ENCODE results near the gene NCF4.

Gene NCF4

GRCh38 chr22:36838119-36839030, 22.4 kb upstream of the NCF4 start:
- DNase-seq: no peak

DNA sequence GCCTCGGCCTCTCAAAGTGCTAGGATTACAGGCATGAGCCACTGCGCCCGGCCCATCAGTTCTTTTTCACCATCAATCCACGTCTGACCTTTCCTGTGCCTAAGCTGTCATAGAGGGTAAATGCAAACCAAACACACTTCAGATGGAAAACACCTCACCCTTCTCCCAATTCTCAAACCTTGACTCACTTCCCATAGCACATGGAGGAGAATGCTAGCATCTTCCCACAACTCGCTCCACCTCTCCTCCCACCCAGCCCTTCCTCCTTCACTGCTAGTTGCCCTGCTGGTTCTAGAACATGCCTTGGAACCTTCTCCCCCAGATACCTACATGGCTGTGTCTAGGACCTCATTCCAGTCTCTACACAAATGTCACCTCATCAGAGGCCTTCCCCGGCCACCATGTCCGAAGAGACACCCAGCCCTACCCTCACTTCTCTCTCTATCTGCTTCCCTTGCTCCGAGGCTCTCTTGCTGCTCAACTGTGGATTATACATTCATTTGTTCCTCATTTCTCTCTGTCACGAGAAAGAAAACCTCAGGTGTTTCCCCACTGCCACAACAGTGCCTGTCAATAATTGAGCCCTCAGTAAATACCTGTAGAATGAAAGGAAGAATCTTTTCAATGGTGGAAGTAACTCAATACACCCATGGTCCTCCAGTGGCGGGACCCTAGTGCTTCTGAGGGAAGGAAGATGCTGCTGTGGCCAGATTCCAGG, 21.3 kb upstream of the NCF4 start:
- DNase-seq: no peak

GRCh38 chr22:36840106-36840505, 20.7 kb upstream of the NCF4 start:
- DNase-seq: no peak

DNA sequence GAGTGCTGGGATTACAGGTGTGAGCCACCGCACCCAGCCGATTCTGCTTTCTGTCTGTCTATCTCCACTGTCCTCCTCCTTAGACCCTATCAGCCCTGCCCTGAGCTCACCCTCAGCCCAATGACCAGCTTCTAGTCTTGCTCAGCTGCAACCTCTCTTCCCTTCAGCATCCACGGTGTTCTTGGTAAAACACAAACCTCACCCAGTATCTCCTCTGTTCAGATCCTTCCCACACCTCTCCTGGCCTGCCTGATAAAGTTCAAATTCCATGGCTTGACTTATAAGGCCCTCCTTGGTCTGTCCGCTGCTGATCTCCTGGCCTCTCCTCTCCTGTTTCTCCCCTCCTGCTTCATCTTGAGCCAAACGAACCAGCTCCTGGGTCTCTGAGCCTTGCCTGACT, 14.5 kb upstream of the NCF4 start:
- no peak for DNase-seq

DNA sequence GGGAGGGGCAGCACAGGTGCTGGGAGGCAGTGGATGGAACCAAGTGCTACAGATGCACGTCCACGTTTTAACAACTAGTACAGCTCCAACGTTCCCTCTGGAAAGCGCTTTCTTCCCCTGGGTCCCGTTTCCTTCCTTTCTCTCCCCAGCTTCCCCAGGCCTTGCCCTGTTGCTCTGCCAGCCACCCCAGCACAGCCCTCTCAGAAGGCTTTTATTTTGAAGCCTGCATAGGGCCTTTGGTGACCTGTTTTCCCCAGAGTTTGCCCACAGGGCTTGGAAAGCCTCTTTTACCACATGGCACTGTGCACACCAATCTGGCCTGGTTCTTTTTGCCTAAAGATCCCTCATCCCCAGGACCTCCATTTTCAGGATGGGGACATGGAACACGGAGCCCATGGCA, 13.9 kb upstream of the NCF4 start:
- no peak for DNase-seq

GRCh38 chr22:36850056-36850455, 10.8 kb upstream of the NCF4 start:
- no peak for DNase-seq

DNA sequence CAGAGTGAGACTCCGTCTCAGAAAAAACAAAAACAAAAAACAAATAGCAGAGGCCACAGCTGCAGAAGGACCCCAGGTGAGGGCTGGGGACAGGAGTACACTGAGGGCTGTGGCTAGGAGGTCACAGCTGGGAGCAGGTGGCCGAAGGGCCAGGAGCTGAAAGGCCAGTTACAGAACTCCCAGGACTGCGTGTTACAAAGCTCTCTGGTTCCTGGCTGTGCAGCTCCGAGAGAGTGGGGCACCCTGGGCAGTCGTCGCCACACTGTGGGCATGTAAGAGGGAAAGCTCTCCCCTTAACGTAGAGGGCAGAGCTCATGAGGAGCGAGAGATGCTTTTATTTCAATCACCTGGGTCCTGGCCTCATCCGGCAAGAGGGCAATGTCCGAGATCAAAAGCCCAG, 10.1 kb upstream of the NCF4 start:
- no peak for DNase-seq

GRCh38 chr22:36852056-36852973, 8.5 kb upstream of the NCF4 start:
- no peak for DNase-seq

- no peak for DNase-seq
Observed at GRCh38 chr22:36853407-36854099, 7.3 kb upstream of the NCF4 start.

- no peak for DNase-seq
Observed at GRCh38 chr22:36855478-36855877, 5.3 kb upstream of the NCF4 start.

DNA sequence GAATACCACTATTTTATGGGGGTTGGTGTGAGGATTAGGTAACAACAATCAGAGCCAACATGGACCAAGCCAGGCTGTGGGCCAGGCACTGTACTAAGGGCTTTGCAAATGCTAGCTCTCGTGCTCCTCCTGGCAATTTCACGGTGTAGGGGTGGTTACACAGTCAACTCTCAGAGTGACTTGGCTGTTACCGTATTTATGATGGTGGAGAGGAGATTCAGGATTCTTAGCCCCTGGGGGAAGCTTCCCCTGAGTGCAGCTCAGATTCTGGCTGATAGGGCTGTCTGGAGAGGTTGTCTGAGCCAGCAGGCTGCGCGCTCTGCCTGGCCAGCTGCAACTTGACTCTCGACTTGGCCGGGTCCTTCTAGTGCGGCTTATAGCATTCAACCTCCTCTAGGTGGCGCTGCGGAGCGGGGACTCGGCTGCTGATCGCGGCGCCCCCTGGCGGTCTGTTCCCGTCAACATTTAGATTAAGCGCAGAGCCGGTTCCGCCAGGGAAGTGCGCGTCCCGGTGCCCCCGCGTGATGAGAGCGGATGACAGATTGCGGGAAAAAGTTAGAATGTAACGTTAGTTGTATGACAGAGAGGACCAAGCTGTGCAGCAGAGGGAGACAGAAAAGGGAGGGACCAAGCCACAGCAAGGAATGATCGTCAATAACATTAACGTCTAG, 4.5 kb upstream of the NCF4 start:
- DNase-seq: peak; percentile 86

GRCh38 chr22:36856792-36857135, 4.0 kb upstream of the NCF4 start:
- DNase-seq: no peak

DNA sequence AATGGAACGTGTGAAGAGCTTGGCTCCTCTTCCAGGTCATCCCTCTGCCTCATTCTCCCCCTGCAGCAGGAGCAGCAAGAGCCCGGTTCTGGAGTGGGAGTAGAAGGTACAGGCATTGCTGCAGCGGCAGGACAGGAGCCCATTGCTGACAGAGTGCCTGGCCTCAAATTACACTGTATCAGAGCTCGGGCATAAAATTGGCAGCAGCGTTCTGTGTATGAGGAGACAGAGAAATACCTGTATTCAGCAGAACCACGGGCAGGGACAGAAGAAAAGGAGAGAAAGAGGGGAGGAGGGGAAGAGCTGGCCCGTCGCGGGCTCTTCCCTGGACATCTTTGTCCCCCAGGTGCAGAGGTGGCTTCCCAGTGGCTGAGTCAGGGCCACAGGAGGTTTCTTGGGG, 2.6 kb upstream of the NCF4 start:
- DNase-seq: no peak

DNA sequence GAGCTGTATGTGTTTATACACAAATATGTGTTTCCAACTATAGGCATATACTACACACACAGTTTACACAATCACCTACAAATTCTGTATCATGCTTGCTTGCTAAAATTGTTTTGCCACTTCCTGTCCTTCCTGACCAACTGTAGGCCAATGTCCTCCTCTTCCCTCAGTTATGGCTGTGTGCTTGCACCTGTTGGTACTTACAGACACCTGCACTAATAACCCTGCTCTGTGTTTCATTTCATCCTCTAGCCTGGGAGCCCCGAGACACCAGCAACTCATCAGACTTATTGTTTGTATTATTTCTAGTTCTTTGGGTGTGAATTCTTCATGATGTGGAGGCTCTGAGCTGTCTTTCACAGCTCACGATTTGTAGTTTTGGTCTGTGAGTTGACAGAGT, 1.8 kb upstream of the NCF4 start:
- no peak for DNase-seq

DNA sequence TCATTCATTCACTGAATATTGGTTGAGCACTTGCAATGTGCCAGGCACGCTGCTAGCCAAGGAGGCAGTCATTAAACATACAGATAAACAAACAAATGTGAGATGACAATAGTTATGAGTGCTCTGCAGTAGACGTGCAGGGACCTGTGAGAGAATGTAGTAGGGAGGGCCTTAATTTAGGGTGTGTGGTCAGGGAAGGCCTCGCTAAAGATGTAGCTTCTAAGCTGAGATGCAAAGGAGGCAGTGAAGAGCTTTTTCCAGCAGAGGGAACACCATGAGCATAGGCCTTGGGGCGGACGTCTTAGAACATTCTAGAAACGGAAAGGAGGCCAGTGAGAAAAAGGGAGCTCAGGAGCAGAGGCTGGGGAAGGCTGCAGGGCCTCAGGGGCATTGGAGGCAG, 789 bp upstream of the NCF4 start:
- DNase-seq: no peak

GRCh38 chr22:36860438-36860820, 377 bp upstream of the NCF4 start:
- no peak for DNase-seq

GRCh38 chr22:36862251-36863242, 1.7 kb downstream of the NCF4 start:
- no peak for DNase-seq

DNA sequence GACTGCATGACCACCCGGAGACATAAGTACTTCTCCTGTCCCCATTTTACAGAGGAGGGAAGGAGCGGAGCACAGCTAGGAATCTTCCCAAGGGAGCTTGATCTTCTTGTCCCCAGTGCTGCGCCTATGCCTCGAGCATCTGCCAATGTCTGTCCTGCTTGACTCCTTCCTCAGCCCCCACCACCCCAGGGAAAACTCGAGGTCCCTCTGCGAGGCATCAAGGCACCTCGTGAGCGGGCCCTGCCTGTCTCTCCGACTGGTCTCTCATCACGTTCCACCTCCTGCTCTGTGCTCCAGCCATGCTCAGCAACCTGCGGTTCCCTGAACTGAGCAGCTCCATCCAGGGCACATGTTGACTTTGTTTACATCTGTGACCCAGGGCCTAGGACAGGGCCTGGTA, 2.5 kb downstream of the NCF4 start:
- no peak for DNase-seq

DNA sequence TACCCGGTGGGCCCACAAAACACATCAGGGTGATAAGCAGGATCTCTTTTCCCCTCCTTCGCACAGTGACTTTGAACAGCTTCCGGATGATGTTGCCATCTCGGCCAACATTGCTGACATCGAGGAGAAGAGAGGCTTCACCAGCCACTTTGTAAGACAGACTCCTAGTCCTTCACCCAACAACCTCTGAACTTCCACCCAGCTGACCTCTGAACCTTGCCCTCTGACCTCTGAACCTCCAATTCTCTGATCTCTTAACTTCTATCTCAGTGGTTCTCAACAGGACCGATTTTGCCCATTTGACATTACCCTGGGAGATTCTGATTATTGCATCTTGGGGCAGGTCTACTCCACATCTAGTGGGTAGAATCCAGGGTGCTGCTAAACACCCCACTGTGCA, 3.2 kb downstream of the NCF4 start:
- DNase-seq: no peak

DNA sequence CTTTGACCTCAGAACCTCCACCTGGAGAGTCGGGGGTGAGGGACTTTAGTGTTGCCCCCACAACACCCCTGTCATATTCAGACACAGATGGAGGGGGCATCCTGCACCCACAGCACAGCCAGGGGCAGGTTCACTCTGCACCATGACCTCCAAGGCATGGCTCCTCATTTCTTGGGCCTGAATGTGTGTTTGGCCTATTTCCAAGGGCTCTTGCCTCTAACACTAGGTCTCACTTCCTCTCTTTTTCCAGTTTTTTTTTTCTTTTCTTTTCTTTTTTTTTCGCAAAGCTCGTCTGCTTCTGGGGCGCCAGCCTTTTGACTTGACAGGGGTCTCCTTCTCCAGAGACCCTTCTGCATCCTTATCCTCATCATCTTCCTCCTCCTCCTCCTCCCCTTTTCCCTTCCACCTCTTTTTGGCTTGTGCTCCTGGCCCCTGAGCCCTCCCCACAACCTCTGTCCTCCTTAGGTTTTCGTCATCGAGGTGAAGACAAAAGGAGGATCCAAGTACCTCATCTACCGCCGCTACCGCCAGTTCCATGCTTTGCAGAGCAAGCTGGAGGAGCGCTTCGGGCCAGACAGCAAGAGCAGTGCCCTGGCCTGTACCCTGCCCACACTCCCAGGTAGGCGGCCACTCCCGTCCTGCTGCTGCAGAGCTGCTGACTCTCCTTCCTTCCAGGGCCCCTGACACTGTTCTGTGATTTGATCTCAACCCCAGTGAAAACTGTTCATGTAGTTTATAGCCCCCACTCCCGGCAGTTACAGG, 3.8 kb downstream of the NCF4 start:
- no peak for DNase-seq

All from NCI-H2227 treated with DMSO at 0.1 percent for 48 hours (cell line).